SHP77 (cell line): ENCODE data around the gene ENOX1.

ENCODE experiments used
- DNase-seq, 2 experiments: peaks; one replicate each; lab custom pipeline; 2025; lab: John Stamatoyannopoulos, UW

Gene ENOX1

DNA sequence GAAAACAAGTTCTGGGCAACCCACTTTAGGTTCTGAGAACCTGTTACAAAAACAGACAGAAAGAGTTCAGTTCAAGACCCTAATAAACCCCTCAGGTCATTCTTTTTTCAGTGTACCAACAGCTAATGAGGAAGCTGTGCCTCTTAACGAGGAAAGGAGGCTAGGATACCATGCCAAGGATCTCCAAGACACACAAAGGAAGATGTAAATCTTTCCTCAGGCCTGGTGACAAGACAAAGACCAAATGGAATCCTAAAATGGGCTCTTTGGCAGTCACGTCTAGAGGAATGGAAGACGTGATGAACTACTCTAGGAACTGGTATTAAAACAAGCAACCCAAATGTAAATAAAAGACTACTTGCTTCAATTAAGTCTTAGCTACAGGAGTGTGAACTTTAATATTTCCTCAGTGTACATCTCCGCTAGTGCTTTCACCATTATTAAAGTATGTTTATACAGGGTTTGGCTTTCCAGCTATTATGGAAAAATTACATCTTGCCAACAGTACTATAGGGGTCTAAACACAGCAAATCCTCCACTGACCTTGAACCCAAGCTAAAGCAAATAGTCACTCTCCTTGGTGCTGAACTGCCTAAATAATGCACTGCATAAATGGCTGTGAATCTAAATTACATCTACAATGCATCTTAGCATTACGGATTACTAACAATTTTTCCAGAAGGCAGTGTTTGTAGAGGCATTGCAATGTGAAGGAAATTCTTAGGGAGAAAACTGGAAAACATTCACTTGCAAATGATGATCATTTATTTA, 42.3 kb downstream of the ENOX1 start:
- no peak for DNase-seq

DNA sequence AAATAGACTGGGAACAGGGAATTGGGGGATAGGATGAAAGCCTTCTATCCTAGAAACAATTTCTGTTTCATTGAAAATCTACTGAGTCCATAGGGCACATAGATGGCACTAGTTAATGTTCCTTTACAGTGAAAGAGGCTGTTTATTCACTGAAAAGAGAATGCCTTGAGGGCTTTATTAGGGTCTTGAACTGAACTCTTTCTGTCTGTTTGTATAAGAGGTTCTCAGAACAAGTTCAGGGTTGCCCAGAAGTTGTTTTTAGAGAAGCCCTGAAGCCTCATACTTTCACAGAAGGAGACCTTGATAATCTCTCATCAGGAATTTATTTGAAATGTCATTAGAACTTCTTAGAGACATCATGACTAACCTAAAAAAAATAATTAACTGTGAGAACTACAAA, 43.9 kb downstream of the ENOX1 start:
- DNase-seq: no peak

DNA sequence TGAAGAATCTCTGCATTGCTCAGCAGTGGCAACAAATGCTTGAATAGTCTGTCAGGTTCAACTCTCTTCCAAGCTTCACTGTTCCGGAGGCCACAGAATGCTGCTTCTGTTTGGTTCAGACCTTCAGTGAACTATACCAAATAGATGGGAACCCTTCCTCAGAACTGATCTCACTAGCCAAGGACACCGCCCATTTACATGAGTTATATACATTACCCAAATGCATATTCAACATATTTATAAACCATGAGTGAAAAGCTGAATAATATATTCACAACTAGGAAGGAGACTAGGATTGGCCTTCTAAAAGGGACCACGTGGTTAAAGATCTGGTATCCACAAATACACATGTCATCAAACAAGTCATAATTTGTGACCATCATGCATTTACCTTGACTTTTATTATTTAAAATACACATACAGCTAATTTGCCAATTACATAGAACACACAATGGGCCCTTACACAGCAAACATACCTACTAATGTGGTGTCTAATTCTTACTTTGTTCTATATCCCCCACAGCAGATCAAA, 49.3 kb downstream of the ENOX1 start:
- no peak for DNase-seq

DNA sequence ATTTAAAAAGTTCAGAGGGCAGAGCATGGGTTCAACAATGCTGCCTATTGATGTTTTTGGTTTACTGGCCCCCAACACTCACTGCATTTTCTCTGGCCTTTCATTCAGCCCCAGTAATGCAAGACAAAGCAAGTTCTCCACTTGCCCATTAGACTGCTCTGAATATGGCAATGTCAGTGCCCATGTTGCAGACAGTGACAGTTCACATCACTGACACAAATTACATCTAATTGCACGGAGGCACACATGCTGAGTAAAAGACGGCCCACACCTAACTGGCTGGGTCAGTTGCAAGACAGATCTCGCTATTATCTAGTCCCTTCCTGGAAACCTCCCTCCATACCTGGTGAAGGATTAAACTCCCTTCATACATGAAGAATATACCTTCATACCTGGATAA, 54.0 kb downstream of the ENOX1 start:
- DNase-seq: no peak

DNA sequence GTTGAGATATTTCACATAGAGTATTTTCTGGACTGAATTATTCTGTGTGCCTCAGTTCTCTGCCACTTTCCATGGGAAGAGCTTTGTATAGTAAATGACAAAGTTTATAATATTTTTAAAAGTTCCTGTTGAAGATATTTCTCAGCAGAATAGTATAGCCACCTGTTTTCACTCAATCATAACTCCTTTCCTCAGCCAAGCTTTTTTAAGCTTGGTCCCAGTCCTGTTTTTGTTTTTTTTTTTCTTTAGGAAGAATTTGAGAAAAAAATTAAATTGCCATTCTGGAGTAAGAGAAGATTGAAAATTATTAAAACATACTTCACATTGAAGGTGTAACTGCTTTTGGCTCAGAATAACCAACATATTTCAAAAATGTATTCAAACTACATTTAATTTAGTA, 55.5 kb downstream of the ENOX1 start:
- no peak for DNase-seq

DNA sequence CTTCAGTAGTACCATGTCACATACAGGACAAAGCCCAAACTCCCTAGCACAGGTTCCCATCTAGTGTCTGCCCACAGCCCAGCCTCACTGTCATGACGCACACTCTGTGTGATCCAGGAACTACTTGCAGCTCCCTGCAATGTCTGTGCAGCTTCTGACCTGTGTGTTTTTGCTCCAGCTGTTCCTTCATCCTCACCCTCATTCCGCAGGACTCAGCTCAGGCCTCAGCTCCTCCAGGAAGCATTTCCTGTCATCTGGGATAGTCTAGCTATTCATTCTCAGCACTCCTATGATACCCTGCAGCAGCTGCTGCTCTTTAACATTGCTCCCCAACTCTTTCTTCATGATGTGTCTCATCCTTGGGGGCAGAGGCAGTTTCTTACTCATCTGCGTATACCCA, 56.1 kb downstream of the ENOX1 start:
- DNase-seq: no peak

DNA sequence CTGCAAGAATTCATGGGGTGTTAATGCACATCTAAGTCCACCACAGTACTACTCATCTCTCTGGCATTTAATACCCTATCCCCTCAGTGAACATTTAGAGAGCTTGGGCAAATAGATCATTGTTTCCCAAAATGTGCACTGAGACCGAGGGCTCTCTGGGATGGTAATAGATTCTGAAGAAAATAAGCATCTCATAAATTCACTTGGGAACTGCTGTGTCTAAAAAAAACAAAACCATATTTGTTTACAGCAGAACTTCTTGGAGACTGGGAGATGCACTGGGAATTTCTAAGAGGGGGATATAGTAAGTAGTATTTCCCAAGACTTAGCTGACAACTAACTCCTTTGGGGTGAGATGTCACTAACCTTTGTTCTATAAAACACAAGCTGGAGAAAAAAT, 58.4 kb downstream of the ENOX1 start:
- no peak for DNase-seq

DNA sequence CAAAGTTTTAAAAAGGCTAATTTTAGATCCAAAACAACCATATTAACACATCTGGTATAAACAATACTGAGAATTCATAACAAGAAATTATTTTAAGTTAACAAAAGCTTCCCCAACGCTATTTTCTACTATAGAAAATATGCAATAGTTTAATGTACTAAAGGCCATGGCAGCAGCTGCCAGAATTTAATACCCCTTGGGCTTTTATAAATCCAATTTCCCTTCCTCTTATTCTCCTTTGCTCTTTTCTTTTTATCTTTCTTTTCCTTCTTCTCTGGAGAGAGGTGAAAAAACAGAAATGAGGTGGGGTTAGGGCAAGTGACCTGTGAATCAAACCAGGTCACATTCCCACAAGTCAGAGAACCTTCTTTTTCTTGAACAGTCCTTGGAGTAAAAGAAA, 58.9 kb downstream of the ENOX1 start:
- DNase-seq: no peak

DNA sequence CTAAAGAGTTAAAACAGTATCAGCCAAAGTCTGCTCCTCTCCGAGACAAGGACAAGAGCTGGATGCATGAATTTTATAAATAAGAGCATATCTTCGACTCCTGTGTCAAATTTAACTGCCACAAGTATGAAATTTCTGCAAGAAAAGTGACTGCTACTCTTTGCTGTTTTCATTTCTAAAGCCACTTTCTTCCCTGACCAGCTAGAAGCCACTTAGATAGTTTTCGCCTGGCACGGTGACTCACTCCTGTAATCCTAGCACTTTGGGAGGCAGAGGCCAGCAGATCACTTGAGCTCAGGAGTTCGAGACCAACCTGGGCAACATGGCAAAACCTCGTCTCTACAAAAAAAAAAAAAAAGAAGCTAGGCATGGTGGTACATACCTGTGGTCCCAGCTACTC, 61.3 kb downstream of the ENOX1 start:
- no peak for DNase-seq

DNA sequence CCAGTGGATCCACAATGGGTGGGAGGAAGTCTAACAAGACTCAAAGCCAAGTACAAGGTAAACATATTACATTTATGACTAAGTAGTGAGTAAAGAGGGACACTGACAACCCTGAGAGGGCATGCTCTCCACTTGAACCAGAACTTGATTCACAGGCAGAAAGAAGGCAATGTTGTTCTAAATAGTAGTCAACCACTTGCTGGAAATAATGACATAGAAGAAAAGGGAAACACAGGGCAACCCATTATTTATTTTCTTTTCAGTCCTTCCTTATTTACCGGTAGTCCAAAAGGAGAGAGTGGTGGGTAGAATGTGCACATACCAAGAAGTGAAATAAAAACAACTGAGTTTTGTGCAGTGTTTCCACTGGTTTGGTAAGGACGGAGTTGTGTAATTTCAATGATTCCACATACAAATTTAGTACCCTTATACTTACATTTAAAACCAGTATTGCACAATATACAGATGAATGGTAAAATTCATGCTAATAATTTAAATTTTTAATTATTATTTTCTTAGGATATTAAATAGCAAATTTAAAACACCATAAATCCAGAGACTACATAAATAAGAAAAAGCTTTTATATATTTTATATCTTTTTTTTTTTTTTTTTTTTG, 65.9 kb downstream of the ENOX1 start:
- DNase-seq: no peak

DNA sequence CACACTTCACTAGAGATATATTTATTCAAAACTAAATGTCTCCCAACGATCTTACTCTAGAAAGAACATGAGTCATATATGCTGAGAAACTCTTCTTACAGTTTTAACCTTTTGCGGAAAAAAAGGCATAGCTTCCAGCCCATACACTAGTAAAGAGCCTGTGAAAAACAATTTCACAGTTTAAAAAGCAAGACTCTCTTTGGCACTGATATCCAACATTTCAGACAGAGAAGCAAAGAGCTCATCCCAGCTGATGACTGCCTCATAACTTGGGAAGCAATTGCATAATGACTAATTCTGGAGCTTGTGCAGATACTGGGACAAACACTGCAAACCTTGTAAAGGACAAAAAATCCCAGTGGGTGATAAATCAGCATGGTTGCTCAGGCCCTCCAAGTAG, 88.0 kb downstream of the ENOX1 start:
- no peak for DNase-seq

DNA sequence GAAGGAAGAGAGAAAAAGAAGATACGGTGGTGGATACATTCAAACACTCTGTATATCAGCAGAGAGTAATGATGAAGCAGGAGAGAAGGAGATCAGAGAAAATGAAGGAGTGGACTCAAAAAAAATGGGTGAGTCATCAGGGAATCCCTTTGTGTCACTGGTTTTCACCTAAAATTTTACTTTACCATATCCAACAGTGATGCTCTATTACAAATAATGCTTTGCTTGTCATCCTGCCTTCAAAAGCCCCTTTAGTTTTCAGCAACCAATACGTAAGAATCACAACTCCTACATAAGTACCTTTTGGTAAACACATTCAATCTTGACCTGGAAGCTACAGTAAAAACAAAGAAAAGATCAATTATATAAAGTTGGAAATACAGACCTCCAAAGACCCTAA, 88.8 kb downstream of the ENOX1 start:
- no peak for DNase-seq

DNA sequence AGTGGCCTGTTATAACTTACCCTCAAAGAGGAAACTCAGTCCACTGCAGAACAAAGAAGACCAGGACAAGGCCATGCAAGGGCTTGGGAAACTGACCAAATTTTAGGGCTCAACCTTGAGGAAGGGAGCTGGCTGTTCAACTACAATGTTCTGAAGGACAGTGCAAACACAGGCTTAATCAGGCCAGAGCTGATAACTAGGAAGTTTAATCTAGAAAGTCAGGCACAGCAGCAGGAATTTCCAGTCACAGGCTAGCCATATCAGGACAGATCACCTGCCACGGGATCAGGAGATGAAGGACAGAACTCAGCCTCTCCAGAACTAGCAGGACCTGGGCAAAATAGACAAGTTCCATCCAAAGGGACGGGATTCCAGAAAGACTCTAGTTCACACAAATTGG, 89.4 kb downstream of the ENOX1 start:
- DNase-seq: no peak

DNA sequence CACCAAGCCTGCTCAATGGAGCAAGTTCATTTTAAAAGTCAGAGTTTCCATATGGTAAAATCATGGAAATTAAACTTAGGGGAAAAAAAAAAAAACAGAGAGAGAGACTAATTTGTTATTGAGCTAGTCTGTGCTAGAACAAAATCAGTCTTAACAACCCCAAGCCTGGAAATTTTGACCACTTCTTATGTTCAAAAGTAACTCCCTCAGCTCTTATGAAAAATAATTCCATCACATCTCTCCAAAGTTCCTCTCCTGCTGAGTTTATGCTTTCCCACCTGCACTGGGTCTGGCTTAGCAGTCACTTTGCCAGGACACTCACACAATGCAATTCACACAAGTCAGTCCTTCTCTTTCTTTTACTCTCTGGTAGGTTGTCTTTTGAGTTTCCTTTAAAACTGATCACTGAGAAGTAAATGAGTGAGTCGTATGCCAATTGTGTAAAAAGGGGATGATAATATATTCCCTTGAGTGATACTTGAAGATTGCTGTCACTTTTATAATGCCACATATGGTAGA, 92.6 kb downstream of the ENOX1 start:
- no peak for DNase-seq

DNA sequence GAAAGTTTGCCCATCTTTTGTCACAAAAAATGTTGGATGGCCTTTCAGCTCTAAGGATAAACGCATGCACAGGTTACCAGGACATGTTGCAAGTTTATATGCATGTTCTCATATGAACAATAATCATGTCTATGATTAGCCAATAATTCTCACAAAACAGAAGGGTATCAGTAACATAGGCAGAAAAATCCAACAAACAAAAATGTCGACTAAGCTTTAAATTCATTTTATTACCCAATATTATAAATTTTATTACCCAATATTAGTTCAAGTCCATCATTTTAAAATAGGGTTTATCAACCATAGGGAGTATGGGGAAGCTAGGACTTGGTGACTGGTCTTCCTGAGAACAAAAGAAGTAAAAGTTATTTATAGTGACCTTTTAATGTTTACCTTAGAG, 93.1 kb downstream of the ENOX1 start:
- DNase-seq: no peak

DNA sequence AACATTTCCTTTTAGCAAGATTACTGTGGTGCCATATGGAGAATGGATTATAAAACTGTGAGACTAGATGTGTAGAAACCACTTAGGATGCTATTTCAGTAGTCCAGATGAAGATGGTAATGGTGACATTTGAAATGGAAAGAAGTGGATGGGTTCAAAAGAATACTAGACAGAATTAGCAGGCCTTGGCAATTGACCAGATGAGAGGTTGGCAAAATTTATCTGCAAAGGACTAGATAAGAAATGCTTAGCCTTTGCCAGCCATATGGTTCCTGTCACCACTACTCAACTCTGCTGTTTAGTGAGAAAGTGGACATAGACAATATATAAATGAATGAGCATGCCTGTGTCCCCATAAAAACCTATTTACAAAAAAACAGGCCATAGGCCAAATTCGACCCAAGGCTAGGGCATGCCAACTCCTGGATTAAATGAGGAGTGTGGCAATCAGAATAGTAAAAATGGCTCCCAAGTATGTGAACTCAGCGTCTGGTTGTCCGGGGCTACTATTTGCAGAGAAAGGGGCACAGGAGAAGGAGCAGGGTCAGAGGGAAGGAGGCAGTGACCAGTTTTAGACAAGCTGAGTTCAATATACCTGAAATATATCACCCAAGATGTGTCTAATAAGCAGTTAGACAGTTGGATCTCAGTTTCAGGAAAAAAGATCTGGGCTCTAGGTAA, 98.4 kb downstream of the ENOX1 start:
- no peak for DNase-seq

DNA sequence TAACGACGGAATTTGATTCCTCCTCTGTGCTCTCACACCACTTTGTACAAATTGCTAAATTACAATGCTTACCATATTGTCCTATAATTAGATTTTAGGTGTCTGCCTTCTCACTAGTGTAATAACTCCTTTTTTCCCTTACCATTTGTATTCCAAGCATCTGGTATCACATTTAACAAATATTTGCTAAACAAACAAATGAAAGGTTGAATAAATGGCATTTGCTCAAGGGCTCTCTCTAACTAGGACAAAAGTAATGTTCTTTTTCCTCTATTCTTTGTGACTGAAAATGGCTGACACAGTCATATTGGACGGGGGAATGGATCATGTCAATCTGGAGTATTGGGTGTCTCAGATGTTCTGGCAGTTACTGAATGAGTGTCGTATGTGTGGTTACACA, 99.7 kb downstream of the ENOX1 start:
- no peak for DNase-seq

DNA sequence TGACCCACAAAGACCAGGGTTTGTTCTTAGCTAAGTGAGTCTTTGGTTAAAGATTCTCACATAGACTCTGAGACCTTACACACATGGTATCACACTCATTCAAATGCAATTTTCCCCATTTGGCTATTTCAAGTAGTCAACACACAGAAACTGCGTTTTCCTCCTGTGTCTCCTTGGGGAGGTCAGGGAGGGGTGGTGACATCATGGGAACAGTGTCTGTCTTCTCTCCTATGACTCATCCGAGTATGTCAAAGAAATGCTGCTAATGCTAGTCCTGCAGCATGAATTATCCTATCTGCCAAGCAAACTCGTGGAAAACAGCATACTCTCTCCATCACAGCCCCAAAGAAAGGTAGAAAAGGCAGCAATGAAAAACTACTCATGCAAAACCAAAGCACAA, 100.2 kb downstream of the ENOX1 start:
- no peak for DNase-seq

DNA sequence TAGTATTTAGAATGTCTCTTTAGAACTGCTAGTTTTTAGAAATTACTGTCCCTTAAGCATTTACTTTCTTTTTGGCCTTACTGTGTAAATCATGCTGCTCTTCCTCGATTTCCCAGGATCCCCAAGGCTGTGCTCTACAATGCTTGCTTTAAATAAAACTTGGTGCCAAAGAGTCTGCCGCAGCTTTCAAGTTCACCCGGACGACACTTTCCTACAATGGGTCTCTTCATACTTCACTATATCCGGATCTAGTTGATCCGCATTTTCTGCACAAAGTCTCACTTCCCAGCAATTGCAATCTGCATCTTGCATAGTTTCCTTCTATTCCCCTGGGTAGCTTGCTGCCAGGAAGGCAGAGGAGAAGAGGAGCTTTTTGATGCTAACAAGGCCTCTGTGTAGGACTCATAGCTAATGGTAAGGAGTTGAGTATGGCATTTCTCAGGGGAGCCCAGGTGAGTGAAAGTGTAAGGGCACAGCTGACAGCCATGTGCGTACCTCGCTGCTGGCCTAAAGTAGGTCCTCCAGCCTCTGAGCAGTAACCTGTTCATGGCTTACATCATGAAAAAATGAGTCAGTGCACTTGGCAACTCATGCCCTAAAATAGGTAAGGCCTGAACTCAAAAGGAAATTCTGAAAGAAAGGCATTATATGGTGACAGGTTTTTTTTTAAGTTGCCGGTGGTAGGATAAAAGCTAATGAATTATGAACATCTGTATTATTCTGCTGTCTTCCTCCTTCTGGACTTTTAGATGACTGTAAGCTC, 101.6 kb downstream of the ENOX1 start:
- DNase-seq: no peak

DNA sequence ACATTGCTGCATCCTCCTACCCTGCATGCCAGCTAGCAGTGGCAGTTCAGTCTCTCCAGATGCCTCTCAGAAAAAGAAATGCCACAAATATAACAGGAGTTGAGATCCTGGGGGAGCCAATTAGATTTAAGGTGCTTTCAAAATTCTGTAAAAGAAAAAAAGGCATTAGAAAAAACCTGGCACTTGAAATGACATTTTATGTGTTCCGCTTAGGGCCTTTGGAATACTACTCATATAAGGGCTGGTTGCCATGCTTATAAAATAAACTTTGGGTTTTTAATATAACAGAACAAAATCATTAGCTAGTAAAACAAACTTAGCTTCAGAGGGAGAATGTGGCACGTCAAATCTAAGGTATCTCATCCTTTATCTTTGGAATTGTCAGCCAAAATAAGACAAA, 104.1 kb downstream of the ENOX1 start:
- DNase-seq: no peak

DNA sequence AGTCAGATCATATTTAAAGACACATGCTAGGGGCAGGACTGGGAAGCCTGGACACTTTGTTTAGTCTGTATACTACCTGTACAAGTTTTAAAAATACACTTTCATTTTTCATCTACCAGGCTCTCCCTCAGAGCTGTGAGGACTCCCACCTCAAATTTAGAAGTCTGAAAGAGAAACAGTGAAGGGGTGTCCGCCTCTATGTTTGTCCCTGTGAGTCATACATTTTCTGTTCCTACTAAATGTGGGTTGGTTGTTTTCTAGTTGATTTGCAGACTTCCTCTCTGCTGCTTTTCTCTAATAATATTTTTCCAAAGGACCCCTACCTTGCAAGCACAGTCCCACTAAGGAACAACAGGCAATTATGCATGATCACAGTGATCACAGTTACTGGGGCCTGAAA, 110.5 kb downstream of the ENOX1 start:
- DNase-seq: no peak

DNA sequence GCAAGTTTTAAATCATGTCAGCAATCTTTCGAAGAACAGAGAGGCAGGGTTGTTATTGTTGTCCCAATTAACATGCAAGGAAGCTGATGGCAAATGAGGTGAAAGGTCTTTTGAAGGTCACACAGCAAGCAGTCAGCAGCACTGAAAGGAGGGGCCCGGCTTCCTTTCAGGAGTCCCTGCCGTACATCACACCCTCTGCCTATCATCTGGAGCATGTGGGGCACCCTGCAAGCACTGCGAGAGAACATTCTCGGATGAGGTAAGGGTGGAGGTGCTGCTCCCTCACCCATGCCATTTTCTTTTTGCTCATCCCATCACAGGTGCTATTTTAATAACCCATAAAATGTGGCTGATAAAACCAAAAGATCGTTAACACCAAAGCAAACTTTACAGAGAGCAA, 111.2 kb downstream of the ENOX1 start:
- DNase-seq: no peak
